Naive thymus-derived CD4-positive, alpha-beta T cell (primary cell): ENCODE measurements around the gene CRLF1. TPM values are rescaled to one million over a fixed set of nuclear protein-coding genes. Genes with fewer than 3 reads are reported as not detected.

ENCODE experiments used
- ATAC-seq: fragments of 150-1000 bp; cut with Tn5 transposase; 2 replicates; pipeline ENCODE4 v1.10.0; 2021; ENCODE audit warnings: mild to moderate bottlenecking, moderate library complexity
- CTCF ChIA-PET: fragments of 350-600 bp; sonication (Branson Sonifier 250); formaldehyde crosslinking; loops from one replicate; lab custom pipeline; 2021; ENCODE audit warnings: antibody characterized with exemption; lab: Charles Lee
- POLR2A ChIA-PET: fragments of 350-600 bp; sonication (Branson Sonifier 250); formaldehyde crosslinking; loops from one replicate; lab custom pipeline; 2021; ENCODE audit warnings: antibody characterized with exemption, inconsistent platforms; lab: Charles Lee
- DNase-seq, 9 donors: peaks; one replicate each; pipeline versions ENCODE4 v3.0.0 to v3.0.0-alpha.2; 2020 to 2022; ENCODE audit warnings: mixed read lengths in 1 of 9
- H3K27ac ChIP-seq: one replicate; pipeline ENCODE4 v1.7.0; 2013; ENCODE audit warnings: mild to moderate bottlenecking, low read depth, low read length, moderate library complexity
- H3K27me3 ChIP-seq, 2 donors: one replicate each; pipeline ENCODE4 v1.7.0; 2013; ENCODE audit warnings: low read length in 2 of 2, mild to moderate bottlenecking in 2 of 2, moderate library complexity in 2 of 2; ENCODE audit not compliant: control insufficient read depth in 2 of 2, insufficient read depth in 2 of 2
- H3K36me3 ChIP-seq, 3 experiments: 1 replicate in 2 of 3; 2 replicates in 1 of 3; pipeline ENCODE4 v1.7.0; 2013; ENCODE audit warnings: low read length in 3 of 3, mild to moderate bottlenecking in 3 of 3, moderate library complexity in 1 of 3; ENCODE audit not compliant: insufficient read depth in 3 of 3, control insufficient read depth in 2 of 3
- H3K4me1 ChIP-seq, 2 donors: one replicate each; pipeline ENCODE4 v1.7.0; 2013; ENCODE audit warnings: low read length in 2 of 2, mild to moderate bottlenecking in 2 of 2, moderate library complexity in 1 of 2; ENCODE audit not compliant: control insufficient read depth in 2 of 2, insufficient read depth in 2 of 2
- H3K4me3 ChIP-seq: 2 replicates; pipeline ENCODE4 v1.7.0; 2013; ENCODE audit warnings: mild to moderate bottlenecking, low read length
- H3K9me3 ChIP-seq, 3 experiments: 1 replicate in 2 of 3; 2 replicates in 1 of 3; pipeline ENCODE4 v1.7.0; 2013; ENCODE audit warnings: low read length in 3 of 3; ENCODE audit not compliant: control insufficient read depth in 2 of 3
- H3K27ac Mint-ChIP-seq, 9 donors: one replicate each; pipeline ENCODE4 v1.8.0; 2020 to 2022; ENCODE audit warnings: mixed read lengths in 9 of 9, mild to moderate bottlenecking in 8 of 9, moderate library complexity in 5 of 9, inconsistent platforms in 2 of 9
- H3K27me3 Mint-ChIP-seq, 5 donors: one replicate each; pipeline ENCODE4 v1.8.0; 2021 to 2022; ENCODE audit warnings: mixed read lengths in 5 of 5, mild to moderate bottlenecking in 1 of 5
- H3K36me3 Mint-ChIP-seq, 5 donors: one replicate each; pipeline ENCODE4 v1.8.0; 2020 to 2022; ENCODE audit warnings: mixed read lengths in 5 of 5, mild to moderate bottlenecking in 3 of 5, inconsistent platforms in 1 of 5
- H3K4me1 Mint-ChIP-seq, 7 donors: one replicate each; pipeline ENCODE4 v1.8.0; 2020 to 2022; ENCODE audit warnings: mixed read lengths in 7 of 7, mild to moderate bottlenecking in 3 of 7, inconsistent platforms in 1 of 7
- H3K4me3 Mint-ChIP-seq, 10 donors: one replicate each; pipeline ENCODE4 v1.8.0; 2020 to 2022; ENCODE audit warnings: mild to moderate bottlenecking in 10 of 10, mixed read lengths in 10 of 10, moderate library complexity in 6 of 10, inconsistent platforms in 2 of 10
- H3K9me3 Mint-ChIP-seq, 11 donors: one replicate each; pipeline ENCODE4 v1.8.0; 2020 to 2022; ENCODE audit warnings: mixed read lengths in 11 of 11, mild to moderate bottlenecking in 4 of 11, inconsistent platforms in 1 of 11, moderate library complexity in 1 of 11
- intact Hi-C, 2 donors: fragments of 100-400 bp; cut with micrococcal nuclease; formaldehyde crosslinking; loops; one replicate each; pipeline ENCODE4 v1.15.1; 2023
- polyA plus RNA-seq, 2 donors: library from polyadenylated mRNA; unstranded; fragments of 300-500 nt; fragmentation: Illumina TruSeq; gene quantifications; one replicate each; pipeline ENCODE4 v1.2.3, GENCODE V29; 2021
- total RNA-seq, 6 experiments: library from RNA in 5 of 6; stranded (reverse) in 5 of 6; gene quantifications; 1 replicate in 5 of 6; 2 replicates in 1 of 6; pipeline ENCODE4 v1.2.3 and lab custom pipeline; 2021 to 2026

The CRLF1 gene
- total RNA-seq (not detected), polyA plus RNA-seq (under 1 TPM; 0.28 to 0.49 TPM), total RNA-seq (lab: John Stamatoyannopoulos, UW) (not detected)

- DNase-seq, result no peak
- CTCF ChIA-PET, result no interaction called here
- peak within 1 kb of the TSS in 1 of 9 donors; percentile 67 for H3K27ac Mint-ChIP-seq
Measured at GRCh38 chr19:18606281-18607225, at the start of gene CRLF1. CRLF1 (minus strand) TSS chr19:18606799; CDS start chr19:18606656, 143 bp downstream.

GRCh38 chr19:18655173-18655844 is 48.7 kb upstream of the CRLF1 start:
- ATAC-seq, result no peak
- DNase-seq, result no peak
- H3K4me3 Mint-ChIP-seq, result no peak overlapping the region
- Histone ChIP-seq H3K27me3 (no peaks in the 10 kb centered on the region), H3K4me1 (peaks cover 0 to 2% of the 10 kb centered on the region in 2 donors), H3K4me3 (no peak overlapping the region), H3K36me3 (peaks cover 0 to under 1% (median 0%) of the 10 kb centered on the region in 3 experiments), H3K27ac (no peak overlapping the region), H3K9me3 (no peaks in the 10 kb centered on the region)
- no peak overlapping the region for H3K27ac Mint-ChIP-seq
- no peaks in the 10 kb centered on the region for H3K27me3 Mint-ChIP-seq
- H3K9me3 Mint-ChIP-seq, result no peaks in the 10 kb centered on the region
- peaks cover 0 to 4% (median 0%) of the 10 kb centered on the region in 5 donors for H3K36me3 Mint-ChIP-seq
- POLR2A ChIA-PET, result interaction anchor here (0.5 kb wide), 1 partner anchor 76 kb away, joined by 3 read pairs; no protein-coding TSS in a partner anchor
- CTCF ChIA-PET, result no interaction called here
- H3K4me1 Mint-ChIP-seq, result peaks cover 5 to 31% (median 21%) of the 10 kb centered on the region in 7 donors
- intact Hi-C loops, result no loop called here

More at GRCh38 chr19:18606281-18607225, at the start of gene CRLF1:
- H3K27ac ChIP-seq, result no peak within 1 kb of the TSS
- H3K9me3 ChIP-seq, result no peaks in the 10 kb centered on the region
- H3K4me1 ChIP-seq, result peaks cover 0 to 5% of the 10 kb centered on the region in 2 donors
- no peaks in the 10 kb centered on the region for H3K36me3 ChIP-seq
- intact Hi-C loops, result no loop called here
- H3K36me3 Mint-ChIP-seq, result peaks cover 0 to 4% (median 0%) of the 10 kb centered on the region in 5 donors
- peaks cover 0 to 3% (median 0%) of the 10 kb centered on the region in 11 donors for H3K9me3 Mint-ChIP-seq
- peak within 1 kb of the TSS in 5 of 10 donors; percentile 11 to 76 (median 45) for H3K4me3 Mint-ChIP-seq
- peaks cover 6 to 31% (median 19%) of the 10 kb centered on the region in 7 donors for H3K4me1 Mint-ChIP-seq
- peaks cover 51 to 76% (median 64%) of the 10 kb centered on the region in 5 donors for H3K27me3 Mint-ChIP-seq
- no peak within 1 kb of the TSS for H3K4me3 ChIP-seq
- H3K27me3 ChIP-seq, result peaks cover 4 to 35% of the 10 kb centered on the region in 2 donors
- no peak for ATAC-seq
- POLR2A ChIA-PET, result no interaction called here

GRCh38 chr19:18654469-18654868 is 47.9 kb upstream of the CRLF1 start:
- POLR2A ChIA-PET, result no interaction called here
- Mint-ChIP-seq H3K4me1 (peaks cover 7 to 38% (median 21%) of the 10 kb centered on the region in 7 donors), H3K27me3 (no peaks in the 10 kb centered on the region), H3K36me3 (peaks cover 0 to 4% (median 0%) of the 10 kb centered on the region in 5 donors), H3K9me3 (no peaks in the 10 kb centered on the region), H3K4me3 (no peak overlapping the region), H3K27ac (no peak overlapping the region)
- Histone ChIP-seq H3K27ac (no peak overlapping the region), H3K27me3 (no peaks in the 10 kb centered on the region), H3K4me1 (peaks cover 0 to 2% of the 10 kb centered on the region in 2 donors), H3K36me3 (peaks cover 0 to 6% (median 5%) of the 10 kb centered on the region in 3 experiments), H3K4me3 (no peak overlapping the region), H3K9me3 (no peaks in the 10 kb centered on the region)
- DNase-seq (no peak), ATAC-seq (no peak)
- CTCF ChIA-PET, result no interaction called here
- intact Hi-C loops, result no loop called here

- Histone ChIP-seq H3K36me3 (peaks cover 0 to 6% (median 5%) of the 10 kb centered on the region in 3 experiments), H3K4me3 (no peak overlapping the region), H3K27ac (no peak overlapping the region), H3K27me3 (no peaks in the 10 kb centered on the region), H3K9me3 (no peaks in the 10 kb centered on the region), H3K4me1 (peaks cover 0 to 2% of the 10 kb centered on the region in 2 donors)
- ATAC-seq (no peak), DNase-seq (no peak)
- CTCF ChIA-PET, result no interaction called here
- intact Hi-C loops, result no loop called here
- Mint-ChIP-seq H3K36me3 (peaks cover 0 to 4% (median 0%) of the 10 kb centered on the region in 5 donors), H3K4me1 (peaks cover 7 to 38% (median 23%) of the 10 kb centered on the region in 7 donors), H3K27me3 (no peaks in the 10 kb centered on the region), H3K27ac (no peak overlapping the region), H3K9me3 (no peaks in the 10 kb centered on the region), H3K4me3 (no peak overlapping the region)
- POLR2A ChIA-PET, result no interaction called here
Measured at GRCh38 chr19:18653853-18654252, 47.3 kb upstream of the CRLF1 start.

GRCh38 chr19:18651733-18652132 is 45.1 kb upstream of the CRLF1 start:
- no peaks in the 10 kb centered on the region for H3K27me3 Mint-ChIP-seq
- CTCF ChIA-PET, result no interaction called here
- intact Hi-C loops, result no loop called here

GRCh38 chr19:18651300-18651699 is 44.7 kb upstream of the CRLF1 start:
- POLR2A ChIA-PET, result interaction anchor here (0.6 kb wide), 1 partner anchor 178 kb away, joined by 4 read pairs; no protein-coding TSS in a partner anchor
- Mint-ChIP-seq H3K36me3 (peaks cover 0 to 3% (median 3%) of the 10 kb centered on the region in 5 donors), H3K27me3 (no peaks in the 10 kb centered on the region), H3K9me3 (no peaks in the 10 kb centered on the region), H3K4me3 (no peak overlapping the region), H3K4me1 (peaks cover 4 to 34% (median 21%) of the 10 kb centered on the region in 7 donors), H3K27ac (peak overlapping the region in 1 of 9 donors; percentile 56)
- Histone ChIP-seq H3K27ac (no peak overlapping the region), H3K4me3 (no peak overlapping the region), H3K27me3 (no peaks in the 10 kb centered on the region), H3K36me3 (peaks cover 0 to 11% (median 5%) of the 10 kb centered on the region in 3 experiments), H3K4me1 (no peaks in the 10 kb centered on the region), H3K9me3 (no peaks in the 10 kb centered on the region)
- intact Hi-C loops, result no loop called here
- ATAC-seq, result no peak
- CTCF ChIA-PET, result interaction anchor here (0.5 kb wide), 1 partner anchor 29 kb away, joined by 3 read pairs; no protein-coding TSS in a partner anchor
- no peak for DNase-seq

More at GRCh38 chr19:18651733-18652132, 45.1 kb upstream of the CRLF1 start:
- H3K4me3 ChIP-seq, result no peak overlapping the region
- Mint-ChIP-seq H3K4me3 (no peak overlapping the region), H3K36me3 (peaks cover 0 to 3% (median 1%) of the 10 kb centered on the region in 5 donors), H3K27ac (no peak overlapping the region), H3K4me1 (peaks cover 4 to 31% (median 20%) of the 10 kb centered on the region in 7 donors), H3K9me3 (no peaks in the 10 kb centered on the region)
- H3K9me3 ChIP-seq, result no peaks in the 10 kb centered on the region
- H3K36me3 ChIP-seq, result peaks cover 0 to 11% (median 5%) of the 10 kb centered on the region in 3 experiments
- H3K4me1 ChIP-seq, result no peaks in the 10 kb centered on the region
- H3K27me3 ChIP-seq, result no peaks in the 10 kb centered on the region
- POLR2A ChIA-PET, result interaction anchor here (0.6 kb wide), 1 partner anchor 177 kb away, joined by 4 read pairs; no protein-coding TSS in a partner anchor
- H3K27ac ChIP-seq, result no peak overlapping the region
- DNase-seq, result no peak
- ATAC-seq, result no peak
